Right ventricle myocardium inferior (tissue), 1 donor: Measurements from ENCODE around the gene TNKS1BP1. TPM values are rescaled to one million over a fixed set of nuclear protein-coding genes. Genes with fewer than 3 reads are reported as not detected.
A peak's percentile ranks its signal among the peaks of the same experiment; 100 is the strongest.
"Not testable (repeated sequence)": the region's sequence is repeated elsewhere in the genome, so short reads cannot be mapped to it uniquely, and the experiment has no call there.

Experiments
- ATAC-seq: fragments of 200-7000 bp; cut with Tn5 transposase; one replicate; pipeline ENCODE4 v1.9.1; 2020; ENCODE audit warnings: mild to moderate bottlenecking, moderate library complexity
- DNase-seq: peaks from one replicate; pipeline ENCODE4 v3.0.0; 2021; ENCODE audit errors: missing footprints
- intact Hi-C: fragments of 100-400 bp; cut with DNase I; formaldehyde crosslinking; loops from one replicate; pipeline ENCODE4 v1.11.0; 2022
- total RNA-seq: library from RNA; stranded (reverse); fragmentation: NEBNext Ultra II Directional; extraction: Animal tissue kit (Norgen Biotek cat#: 25700); gene quantifications from one replicate; pipeline ENCODE4 v1.2.1, GENCODE V29; 2021
- donor health status: DM: no; HTN: yes; CAD: no; lungs with severe emphysema.

Gene TNKS1BP1
- total RNA-seq, 1 donor from 2014 or later, result 51.2 TPM

GRCh38 chr11:57281546-57281945 lies 43.2 kb downstream of the TNKS1BP1 start:
- ATAC-seq, DNase-seq, intact Hi-C loops: not testable (repeated sequence)

GRCh38 chr11:57279116-57279515 lies 45.6 kb downstream of the TNKS1BP1 start:
- DNase-seq (no peak), ATAC-seq (no peak)
- intact Hi-C loops, result no loop called here

- intact Hi-C loops, result no loop called here
- DNase-seq (no peak), ATAC-seq (no peak)
These were observed 46.0 kb downstream of the TNKS1BP1 start for GRCh38 chr11:57278721-57279095.

GRCh38 chr11:57277845-57278720 lies 46.7 kb downstream of the TNKS1BP1 start:
- intact Hi-C loops, result loop anchor here (2.0 kb wide), 1 partner anchor 29 kb away; no protein-coding TSS in a partner anchor
- peak; percentile 79 for DNase-seq
- ATAC-seq, result peak; percentile 83

GRCh38 chr11:57276971-57277675 lies 47.6 kb downstream of the TNKS1BP1 start:
- peak; percentile 64 for ATAC-seq
- no peak for DNase-seq
- intact Hi-C loops, result loop anchor here (2.0 kb wide), 1 partner anchor 28 kb away; no protein-coding TSS in a partner anchor

- ATAC-seq (no peak), DNase-seq (no peak)
- intact Hi-C loops, result loop anchor here (2.0 kb wide), 1 partner anchor 28 kb away; no protein-coding TSS in a partner anchor
These were observed 48.4 kb downstream of the TNKS1BP1 start for GRCh38 chr11:57276169-57276970.

GRCh38 chr11:57275582-57275981 lies 49.2 kb downstream of the TNKS1BP1 start:
- intact Hi-C loops, result no loop called here
- no peak for DNase-seq
- no peak for ATAC-seq

GRCh38 chr11:57274904-57275498 lies 49.8 kb downstream of the TNKS1BP1 start:
- DNase-seq (no peak), ATAC-seq (no peak)
- intact Hi-C loops, result no loop called here

- intact Hi-C loops, result no loop called here
- DNase-seq, result no peak
- ATAC-seq, result no peak
These were observed 51.2 kb downstream of the TNKS1BP1 start for GRCh38 chr11:57273448-57274058.

GRCh38 chr11:57269571-57270021 lies 55.2 kb downstream of the TNKS1BP1 start:
- ATAC-seq (no peak), DNase-seq (no peak)
- intact Hi-C loops, result no loop called here

- ATAC-seq, result no peak
- no peak for DNase-seq
- intact Hi-C loops, result no loop called here
These were observed 58.6 kb downstream of the TNKS1BP1 start for GRCh38 chr11:57266157-57266556.

- no peak for ATAC-seq
- no peak for DNase-seq
- intact Hi-C loops, result no loop called here
These were observed 61.4 kb downstream of the TNKS1BP1 start for GRCh38 chr11:57263351-57263750.

GRCh38 chr11:57262157-57262556 lies 62.6 kb downstream of the TNKS1BP1 start:
- ATAC-seq, result no peak
- intact Hi-C loops, result no loop called here
- no peak for DNase-seq

- ATAC-seq (no peak), DNase-seq (no peak)
- intact Hi-C loops, result no loop called here
These were observed 63.6 kb downstream of the TNKS1BP1 start for GRCh38 chr11:57260937-57261783.

- DNase-seq, result no peak
- intact Hi-C loops, result no loop called here
- no peak for ATAC-seq
These were observed 68.6 kb downstream of the TNKS1BP1 start for GRCh38 chr11:57256119-57256518.

- no peak for DNase-seq
- intact Hi-C loops, result no loop called here
These were observed 69.1 kb downstream of the TNKS1BP1 start for GRCh38 chr11:57255618-57256017.

GRCh38 chr11:57254631-57255030 lies 70.1 kb downstream of the TNKS1BP1 start:
- DNase-seq (no peak), ATAC-seq (no peak)
- intact Hi-C loops, result no loop called here

More at GRCh38 chr11:57255618-57256017, 69.1 kb downstream of the TNKS1BP1 start:
- ATAC-seq, result no peak
